ENCODE results near the gene MXI1. TPM values are rescaled to one million over a fixed set of nuclear protein-coding genes. Genes with fewer than 3 reads are reported as not detected.
"Not testable (repeated sequence)": the region's sequence is repeated elsewhere in the genome, so short reads cannot be mapped to it uniquely, and the experiment has no call there.

The MXI1 gene
- total RNA-seq, 2 donors from 2014 or later: 38.7 to 43.0 TPM

DNA sequence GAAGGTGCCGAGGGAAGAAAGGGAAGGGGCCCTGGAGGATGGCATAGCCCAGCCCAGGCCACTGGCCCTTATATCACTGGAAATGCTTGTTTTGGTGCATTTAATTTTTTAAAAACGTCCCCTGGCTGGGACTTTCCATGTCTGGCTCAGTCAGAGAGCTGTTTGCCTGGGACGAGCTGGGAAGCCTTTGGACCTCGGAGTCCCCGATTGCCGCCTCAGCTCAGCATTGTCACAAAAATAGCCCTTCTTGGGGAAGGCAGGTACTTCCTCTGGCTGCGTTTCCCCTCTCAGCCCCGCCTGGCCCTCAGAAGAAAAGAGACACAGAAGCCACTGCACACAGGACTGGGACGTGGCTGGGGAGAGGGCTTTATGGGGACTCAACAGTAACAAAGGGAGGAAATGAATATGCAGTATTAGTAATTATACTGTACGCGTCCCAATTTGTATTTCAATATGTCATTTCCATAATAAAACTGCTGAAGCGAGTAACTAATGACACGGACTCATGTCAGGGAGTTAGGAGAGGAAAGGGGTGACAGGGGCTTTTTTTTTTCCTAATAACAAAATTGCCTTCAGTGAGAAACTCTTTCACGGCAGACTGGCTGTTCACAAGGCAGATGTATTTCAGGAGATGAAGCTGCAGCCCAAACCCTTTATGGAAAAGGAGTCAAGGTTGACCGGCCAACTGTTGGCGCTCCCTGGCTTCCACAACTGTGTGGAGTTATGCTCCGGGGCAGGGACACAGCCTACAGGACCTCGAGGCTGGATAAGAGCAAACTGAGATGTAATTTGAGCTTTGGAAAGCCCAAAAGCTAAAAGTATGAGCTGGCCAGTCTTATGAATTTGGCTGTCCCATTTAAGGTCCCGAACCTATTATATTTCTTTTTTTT, 31.0 kb upstream of the MXI1 start:
- ATAC-seq: peak in 1 of 2 donors; percentile 43
- intact Hi-C loops (cut with DNase I): no loop called here

DNA sequence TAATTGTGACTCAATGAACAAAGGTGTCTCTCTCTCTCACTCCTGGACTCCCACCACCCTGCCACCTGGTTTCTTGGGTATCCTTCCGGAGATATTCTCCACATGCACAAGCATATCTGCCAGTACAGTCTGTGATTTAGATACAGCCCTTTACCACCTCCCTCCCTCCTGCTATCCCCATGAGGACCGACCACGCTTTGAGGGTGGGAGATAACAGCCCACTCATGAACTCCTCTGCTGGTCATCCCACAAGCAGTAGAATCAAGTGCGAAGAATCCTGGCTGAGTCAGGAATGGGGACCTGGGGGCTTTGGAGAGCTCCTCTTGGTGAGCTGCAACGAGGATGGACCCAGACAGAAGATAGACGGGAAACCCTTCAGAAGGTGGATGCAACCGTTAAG, 28.2 kb upstream of the MXI1 start:
- intact Hi-C loops (cut with DNase I): no loop called here
- no peak for DNase-seq
- no peak for ATAC-seq

More for the DNA sequence above, 31.0 kb upstream of the MXI1 start:
- DNase-seq: no peak

GRCh38 chr10:110181451-110181850, 26.0 kb upstream of the MXI1 start:
- intact Hi-C loops (cut with DNase I): no loop called here
- DNase-seq (no peak), ATAC-seq (no peak)

DNA sequence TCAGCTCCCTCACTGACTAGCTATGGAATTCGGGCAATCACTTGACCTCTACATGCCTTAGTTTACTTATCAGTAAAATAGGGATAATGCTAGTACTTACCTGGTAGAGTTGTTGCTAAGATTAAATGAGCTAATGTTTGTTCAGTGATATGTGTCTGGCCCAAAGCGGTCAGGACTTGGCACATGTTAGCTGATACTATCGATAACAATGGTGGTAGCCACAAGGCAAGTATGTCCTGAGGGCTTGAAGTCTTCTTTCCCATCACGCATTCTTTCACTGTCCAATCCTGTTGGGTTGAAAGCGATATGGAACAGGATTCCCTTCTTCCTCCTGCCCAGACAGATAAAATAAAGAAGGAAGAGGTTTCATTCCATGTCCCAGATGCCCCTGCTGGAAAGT, 25.5 kb upstream of the MXI1 start:
- ATAC-seq: no peak
- no peak for DNase-seq
- intact Hi-C loops (cut with DNase I): no loop called here

DNA sequence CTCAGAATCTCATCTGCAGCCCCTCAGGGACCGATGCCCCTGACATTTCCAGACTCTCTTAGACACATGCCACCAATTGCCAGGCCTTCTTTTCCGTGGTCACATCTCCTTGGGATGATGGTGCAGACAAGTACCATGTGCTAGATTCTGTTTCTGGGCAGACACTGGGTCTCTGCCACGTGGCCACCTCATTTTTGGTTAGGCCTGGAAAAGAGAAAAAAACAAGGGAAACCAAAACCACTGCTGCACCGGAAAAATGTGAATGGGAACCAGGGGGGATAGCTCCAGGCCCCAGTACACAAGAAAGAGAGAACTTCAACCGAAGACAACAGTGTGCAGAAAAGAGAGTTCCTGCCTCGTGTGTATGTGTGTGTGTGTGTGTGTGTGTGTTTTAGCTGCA, 23.0 kb upstream of the MXI1 start:
- intact Hi-C loops (cut with DNase I): no loop called here
- ATAC-seq (no peak), DNase-seq (no peak)

DNA sequence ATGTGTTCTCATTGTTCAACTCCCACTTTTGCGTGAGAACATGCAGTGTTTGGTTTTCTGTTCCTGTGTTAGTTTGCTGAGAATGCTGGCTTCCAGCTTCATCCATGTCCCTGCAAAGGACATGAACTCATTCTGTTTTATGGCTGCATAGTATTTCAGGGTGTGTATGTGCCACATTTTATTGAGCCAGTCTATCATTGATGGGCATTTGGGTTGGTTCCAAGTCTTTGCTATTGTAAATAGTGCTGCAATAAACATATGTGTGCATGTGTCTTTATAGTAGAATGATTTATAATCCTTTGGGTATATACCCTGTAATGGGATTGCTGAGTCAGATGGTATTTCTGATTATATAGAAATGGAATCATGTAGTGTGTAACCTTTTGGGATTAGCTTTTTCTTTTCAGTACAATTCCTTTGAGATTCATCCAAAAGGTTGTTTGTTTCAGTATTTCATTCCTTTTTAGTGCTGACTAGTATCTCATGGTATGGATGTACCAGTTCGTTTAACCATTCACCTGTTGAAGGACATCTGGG, 21.7 kb upstream of the MXI1 start:
- DNase-seq; ATAC-seq; intact Hi-C loops (cut with DNase I): not testable (repeated sequence)

GRCh38 chr10:110190170-110190569, 17.2 kb upstream of the MXI1 start:
- no peak for ATAC-seq
- no peak for DNase-seq
- intact Hi-C loops (cut with DNase I): no loop called here

DNA sequence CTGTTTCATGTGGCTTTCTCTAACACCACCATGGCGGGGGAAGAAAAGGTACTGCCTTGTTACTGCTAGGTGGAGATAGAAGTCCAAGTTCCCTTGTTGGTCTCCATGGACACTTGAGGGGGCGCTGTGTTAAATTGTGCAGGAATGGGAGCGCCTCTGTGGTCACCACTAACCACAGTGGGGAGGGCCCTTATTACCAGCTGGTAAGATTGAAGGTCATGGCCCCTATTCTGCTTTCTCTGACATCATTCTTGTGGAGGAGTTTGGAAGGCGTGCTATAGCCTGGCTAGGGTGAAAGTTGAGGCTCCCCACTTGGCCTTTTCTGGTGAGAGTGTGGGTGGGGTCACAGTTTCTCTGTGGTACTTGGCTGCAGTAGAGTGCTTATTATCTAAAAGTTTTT, 14.9 kb upstream of the MXI1 start:
- DNase-seq (peak; percentile 29), ATAC-seq (peak in 1 of 2 donors; percentile 77)
- intact Hi-C loops (cut with DNase I): no loop called here

GRCh38 chr10:110200503-110200902, 6.9 kb upstream of the MXI1 start:
- ATAC-seq (no peak), DNase-seq (no peak)
- intact Hi-C loops (cut with DNase I): no loop called here

- intact Hi-C loops (cut with DNase I); DNase-seq; ATAC-seq: not testable (repeated sequence)
Measured at GRCh38 chr10:110201046-110201445, 6.4 kb upstream of the MXI1 start.

DNA sequence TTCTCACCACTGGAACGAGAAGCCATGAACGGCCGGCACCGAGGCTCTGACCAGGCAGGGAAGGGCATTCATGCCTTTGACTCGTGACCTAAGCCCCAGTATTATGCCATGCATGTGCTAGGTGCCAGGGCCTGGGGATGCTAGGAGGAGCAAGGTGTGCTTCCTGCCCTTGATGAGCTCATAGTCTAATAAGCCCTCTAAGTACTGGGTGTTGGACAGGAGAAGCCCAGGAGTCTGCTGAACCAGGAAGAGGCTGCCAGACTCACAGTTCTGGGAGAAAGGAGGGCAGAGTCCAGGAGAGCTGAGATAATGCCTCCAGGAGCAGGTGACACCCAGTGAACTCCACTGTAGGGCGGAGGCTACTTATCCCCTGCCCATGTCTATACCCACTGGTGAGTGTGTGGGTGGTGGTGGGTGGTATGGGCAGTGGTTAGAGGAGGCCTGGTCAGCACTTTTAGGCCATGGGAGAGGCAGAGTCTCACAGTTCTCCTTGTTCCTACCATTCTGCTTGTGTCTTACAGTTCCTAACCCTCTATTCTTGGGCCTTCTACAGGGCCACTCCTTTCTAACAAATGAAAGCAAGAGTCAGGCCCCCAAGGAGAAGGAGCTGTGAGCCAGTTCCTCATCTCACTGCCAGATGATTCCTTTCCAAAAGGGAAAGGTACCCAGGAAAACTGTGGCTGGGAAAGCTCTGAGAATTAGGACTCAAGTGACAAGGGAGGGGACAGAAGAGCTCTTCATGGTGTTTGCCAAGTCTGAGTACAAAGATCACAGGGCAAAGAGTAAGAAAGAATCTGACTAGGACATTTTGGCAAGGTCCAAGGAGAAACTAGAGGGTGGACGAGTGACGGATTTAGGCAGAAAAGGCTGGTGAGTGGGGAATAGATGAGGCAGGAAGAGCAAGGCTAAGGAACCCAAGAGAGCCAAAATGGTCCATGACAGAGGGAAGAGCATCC, 3.6 kb upstream of the MXI1 start:
- ATAC-seq: no peak
- no peak for DNase-seq
- intact Hi-C loops (cut with DNase I): no loop called here

GRCh38 chr10:110205051-110205675, 2.2 kb upstream of the MXI1 start:
- DNase-seq (no peak), ATAC-seq (no peak)
- intact Hi-C loops (cut with DNase I): loop anchor here in 1 of 2 donors (5.0 kb wide), 1 partner anchor 68 kb away; no protein-coding TSS in a partner anchor

DNA sequence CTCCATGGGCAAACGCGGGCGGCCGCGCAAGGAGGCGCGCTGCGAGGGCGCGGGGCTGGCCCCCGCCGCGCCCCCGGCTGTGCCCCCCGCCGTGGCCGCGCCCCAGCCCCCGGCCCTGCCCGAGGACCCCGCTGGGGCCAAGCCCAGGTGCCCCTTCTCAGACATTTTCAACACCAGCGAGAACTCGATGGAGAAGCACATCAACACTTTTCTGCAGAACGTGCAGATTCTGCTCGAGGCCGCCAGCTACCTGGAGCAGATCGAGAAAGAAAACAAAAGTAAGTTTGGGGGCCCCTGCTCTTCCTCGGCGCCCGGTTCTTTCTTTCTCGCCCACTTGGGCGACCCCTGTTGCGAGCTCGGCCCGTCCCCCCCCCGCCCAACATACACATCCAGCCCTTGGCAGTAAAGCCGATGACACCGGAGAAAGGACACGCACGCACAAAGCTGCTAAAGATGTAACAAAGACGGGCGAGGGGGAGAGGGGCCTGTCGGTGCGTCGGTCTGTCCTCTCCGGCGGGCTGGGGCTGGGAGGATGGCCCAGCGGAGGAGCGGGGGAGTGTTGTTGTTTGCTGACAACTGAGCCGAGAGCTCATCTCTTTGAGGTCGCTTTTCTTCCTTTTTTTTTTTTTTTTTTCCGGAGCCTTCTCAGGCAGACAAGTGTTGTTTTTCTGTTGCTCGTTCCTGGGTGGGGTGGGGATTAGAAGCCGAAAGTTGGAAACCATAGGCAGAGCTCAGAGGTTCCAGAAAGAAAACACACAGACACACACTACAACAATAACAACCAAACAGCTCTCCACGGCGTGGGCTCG, 604 bp downstream of the MXI1 start:
- intact Hi-C loops (cut with DNase I): loop anchor here in 1 of 2 donors (2.0 to 5.0 kb wide), 2 partner anchors 71 kb away; no protein-coding TSS in a partner anchor
- ATAC-seq (no peak), DNase-seq (no peak)

GRCh38 chr10:110208614-110209453, 1.4 kb downstream of the MXI1 start:
- DNase-seq: peak; percentile 43
- peak; percentile 18 to 31 for ATAC-seq
- intact Hi-C loops (cut with DNase I): loop anchor here in 1 of 2 donors (2.0 to 5.0 kb wide), 2 partner anchors 70 to 72 kb away; no protein-coding TSS in a partner anchor

DNA sequence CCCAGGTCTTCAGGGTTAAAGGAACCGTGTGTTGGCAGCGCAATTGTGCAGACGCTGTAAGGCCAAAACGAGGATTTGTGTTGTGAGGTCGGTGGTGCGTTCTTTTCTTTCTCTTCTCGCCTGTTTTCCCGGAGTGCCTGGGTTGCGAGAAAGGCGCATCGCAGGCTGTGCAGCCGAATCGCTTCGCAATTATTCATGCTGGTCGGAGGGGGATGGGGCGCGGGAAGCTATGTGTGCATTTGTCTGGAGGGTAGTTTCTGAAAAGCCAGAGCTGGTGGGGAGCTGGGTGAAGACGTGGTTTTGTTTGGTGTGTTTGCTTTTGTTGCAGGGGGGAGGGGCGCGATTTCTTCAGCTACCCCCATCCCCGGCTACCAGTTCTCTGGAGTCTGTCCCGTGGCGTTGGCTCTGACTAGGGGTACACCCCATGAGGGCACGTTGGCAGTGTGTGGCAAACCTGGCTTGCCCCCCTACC, 2.1 kb downstream of the MXI1 start:
- DNase-seq (peak; percentile 67), ATAC-seq (peak; percentile 4 to 11)
- intact Hi-C loops (cut with DNase I): loop anchor here in 1 of 2 donors (2.0 to 5.0 kb wide), 2 partner anchors 69 to 72 kb away; no protein-coding TSS in a partner anchor

- DNase-seq (peak; percentile 62), ATAC-seq (peak; percentile 39 to 42)
- intact Hi-C loops (cut with DNase I): loop anchor here in 1 of 2 donors (2.0 to 5.0 kb wide), 2 partner anchors 69 to 73 kb away; no protein-coding TSS in a partner anchor
Measured at GRCh38 chr10:110209926-110210673, 2.7 kb downstream of the MXI1 start.

All from left cardiac atrium (tissue), 4 donors.